CD14-positive monocyte (primary cell): ENCODE measurements around the gene EXPH5. TPM values are rescaled to one million over a fixed set of nuclear protein-coding genes. Genes with fewer than 3 reads are reported as not detected.
A peak's percentile ranks its signal among the peaks of the same experiment; 100 is the strongest.

Experiments used
- DNase-seq, 3 donors: peaks; one replicate each; pipeline ENCODE4 v3.0.0-alpha.2; 2011 to 2022
- H2AFZ ChIP-seq: 2 replicates; pipeline ENCODE4 v1.6.0; 2012; ENCODE audit warnings: mild to moderate bottlenecking, low read depth, low read length, inconsistent platforms; ENCODE audit not compliant: insufficient read depth, poor library complexity, severe bottlenecking
- H3K27ac ChIP-seq, 2 donors: 1 replicate in 1 of 2; 2 replicates in 1 of 2; pipeline ENCODE4 v1.5.1; 2012 to 2013; ENCODE audit warnings: low read length in 2 of 2, control low read depth in 1 of 2, inconsistent platforms in 1 of 2, low read depth in 1 of 2, mild to moderate bottlenecking in 1 of 2
- H3K27me3 ChIP-seq, 2 donors: one replicate each; pipeline versions ENCODE4 v1.6.0 to v1.6.1; 2011 to 2013; ENCODE audit warnings: low read length in 2 of 2; ENCODE audit not compliant: control insufficient read depth in 2 of 2, insufficient read depth in 2 of 2
- H3K36me3 ChIP-seq, 2 donors: replicated peaks in 1 of 2; 1 replicate in 1 of 2; 2 replicates in 1 of 2; pipeline versions ENCODE4 v1.5.1 to v1.6.1; 2012 to 2013; ENCODE audit warnings: low read length in 2 of 2, control low read depth in 1 of 2, inconsistent platforms in 1 of 2, mild to moderate bottlenecking in 1 of 2; ENCODE audit not compliant: insufficient read depth in 2 of 2, control insufficient read depth in 1 of 2
- H3K4me1 ChIP-seq, 2 donors: 1 replicate in 1 of 2; 2 replicates in 1 of 2; pipeline versions ENCODE4 v1.5.1 to v1.6.1; 2012 to 2013; ENCODE audit warnings: low read length in 2 of 2, control low read depth in 1 of 2, inconsistent platforms in 1 of 2, mild to moderate bottlenecking in 1 of 2, moderate library complexity in 1 of 2; ENCODE audit not compliant: insufficient read depth in 2 of 2, control insufficient read depth in 1 of 2
- H3K4me2 ChIP-seq: replicated peaks from 2 replicates; pipeline ENCODE3; 2012; ENCODE audit warnings: low read length, moderate library complexity, mild to moderate bottlenecking; ENCODE audit not compliant: poor library complexity, severe bottlenecking; ENCODE audit errors: extremely low read depth
- H3K4me3 ChIP-seq, 3 experiments: fragments of 200-600 bp in 1 of 3; sonication (generic) in 1 of 3; replicated peaks in 1 of 3; 1 replicate in 2 of 3; 2 replicates in 1 of 3; pipeline ENCODE4 v1.5.1; 2011 to 2013; ENCODE audit warnings: low read length in 3 of 3, mild to moderate bottlenecking in 3 of 3, control low read depth in 2 of 3, low read depth in 2 of 3, inconsistent platforms in 1 of 3, moderate library complexity in 1 of 3
- H3K79me2 ChIP-seq: 2 replicates; pipeline ENCODE4 v1.6.0; 2012; ENCODE audit warnings: mild to moderate bottlenecking, control low read depth, inconsistent platforms, low read length, moderate library complexity; ENCODE audit not compliant: insufficient read depth
- H3K9ac ChIP-seq: 2 replicates; pipeline ENCODE4 v1.6.0; 2017; ENCODE audit warnings: low read length, mild to moderate bottlenecking; ENCODE audit not compliant: insufficient read depth, poor library complexity, severe bottlenecking
- H3K9me3 ChIP-seq, 2 donors: replicated peaks in 1 of 2; 1 replicate in 1 of 2; 2 replicates in 1 of 2; pipeline versions ENCODE4 v1.5.1 to v1.6.1; 2012 to 2013; ENCODE audit warnings: low read length in 2 of 2, control low read depth in 1 of 2; ENCODE audit not compliant: control insufficient read depth in 1 of 2, insufficient read depth in 1 of 2
- H4K20me1 ChIP-seq: 2 replicates; pipeline ENCODE4 v1.6.0; 2012; ENCODE audit warnings: mild to moderate bottlenecking, low read length, control low read depth, moderate library complexity; ENCODE audit not compliant: insufficient read depth
- H3K27ac Mint-ChIP-seq, 7 donors: one replicate each; pipeline ENCODE4 v1.8.0; 2020; ENCODE audit warnings: mild to moderate bottlenecking in 7 of 7, mixed read lengths in 7 of 7, moderate library complexity in 6 of 7, inconsistent platforms in 2 of 7
- H3K27me3 Mint-ChIP-seq, 3 donors: one replicate each; pipeline ENCODE4 v1.8.0; 2021 to 2022; ENCODE audit warnings: low read depth in 3 of 3, mild to moderate bottlenecking in 3 of 3, mixed read lengths in 3 of 3, moderate library complexity in 3 of 3, inconsistent platforms in 1 of 3
- H3K36me3 Mint-ChIP-seq, 2 donors: one replicate each; pipeline ENCODE4 v1.8.0; 2020; ENCODE audit warnings: mixed read lengths in 2 of 2, inconsistent platforms in 1 of 2, mild to moderate bottlenecking in 1 of 2
- H3K4me1 Mint-ChIP-seq: one replicate; pipeline ENCODE4 v1.8.0; 2020; ENCODE audit warnings: mild to moderate bottlenecking, mixed read lengths
- H3K4me3 Mint-ChIP-seq, 2 donors: one replicate each; pipeline ENCODE4 v1.8.0; 2020; ENCODE audit warnings: mild to moderate bottlenecking in 2 of 2, mixed read lengths in 2 of 2, moderate library complexity in 1 of 2
- H3K9me3 Mint-ChIP-seq, 7 donors: one replicate each; pipeline ENCODE4 v1.8.0; 2020 to 2022; ENCODE audit warnings: mixed read lengths in 7 of 7, mild to moderate bottlenecking in 6 of 7, moderate library complexity in 6 of 7, inconsistent platforms in 2 of 7
- WGBS: methylation state at CpG from one replicate; pipeline ENCODE4 v1.1.5; 2013; ENCODE audit warnings: missing lambda C conversion rate; ENCODE audit not compliant: insufficient coverage; 5-methylcytosine and 5-hydroxymethylcytosine counted together
- intact Hi-C, 2 donors: fragments of 100-400 bp; cut with micrococcal nuclease; formaldehyde crosslinking; loops; one replicate each; pipeline versions ENCODE4 v1.15.0 to v1.15.1; 2023
- polyA plus RNA-seq, 3 donors: library from polyadenylated mRNA; depleted of rRNA in 1 of 3; unstranded in 2 of 3; stranded (reverse) in 1 of 3; fragments of 300-500 nt in 2 of 3; fragments of >200 nt in 1 of 3; fragmentation: Illumina TruSeq in 2 of 3; gene quantifications; 1 replicate in 2 of 3; 2 replicates in 1 of 3; pipeline ENCODE4 v1.2.3, GENCODE V29; 2012 to 2021
- TF ChIP-seq, protein P1 (sequence below): fragments of 200-600 bp; IDR thresholded peaks from one replicate; pipeline ENCODE4 v1.8.0; 2022; ENCODE audit warnings: antibody characterized with exemption, mild to moderate bottlenecking

EXPH5 gene
- polyA plus RNA-seq, 3 donors, result 0.05 to 0.17 TPM; not detected in 1

GRCh38 chr11:108498816-108499408, 94.7 kb downstream of the EXPH5 start:
- DNase-seq, result no peak
- Histone ChIP-seq H3K9me3 (no peaks in the 10 kb centered on the region), H3K4me3 (peak overlapping the region; percentile 63 to 91 (median 90)), H2AFZ (peak overlapping the region; percentile 94), H3K27me3 (no peaks in the 10 kb centered on the region), H4K20me1 (no peaks in the 10 kb centered on the region), H3K4me2 (peak overlapping the region; percentile 99), H3K79me2 (peaks cover 4% of the 10 kb centered on the region), H3K4me1 (peaks cover 12 to 14% of the 10 kb centered on the region in 2 donors), H3K36me3 (no peaks in the 10 kb centered on the region), H3K27ac (peak overlapping the region in 1 of 2 donors; percentile 94), H3K9ac (peak overlapping the region; percentile 79)
- WGBS, result 80% methylated on average over 6 of the region's 29 CpGs
- peak overlapping the region in 6 of 7 donors; percentile 68 to 91 (median 82) for H3K27ac Mint-ChIP-seq
- peaks cover 12% of the 10 kb centered on the region for H3K4me1 Mint-ChIP-seq
- TF ChIP-seq, protein P1, sequence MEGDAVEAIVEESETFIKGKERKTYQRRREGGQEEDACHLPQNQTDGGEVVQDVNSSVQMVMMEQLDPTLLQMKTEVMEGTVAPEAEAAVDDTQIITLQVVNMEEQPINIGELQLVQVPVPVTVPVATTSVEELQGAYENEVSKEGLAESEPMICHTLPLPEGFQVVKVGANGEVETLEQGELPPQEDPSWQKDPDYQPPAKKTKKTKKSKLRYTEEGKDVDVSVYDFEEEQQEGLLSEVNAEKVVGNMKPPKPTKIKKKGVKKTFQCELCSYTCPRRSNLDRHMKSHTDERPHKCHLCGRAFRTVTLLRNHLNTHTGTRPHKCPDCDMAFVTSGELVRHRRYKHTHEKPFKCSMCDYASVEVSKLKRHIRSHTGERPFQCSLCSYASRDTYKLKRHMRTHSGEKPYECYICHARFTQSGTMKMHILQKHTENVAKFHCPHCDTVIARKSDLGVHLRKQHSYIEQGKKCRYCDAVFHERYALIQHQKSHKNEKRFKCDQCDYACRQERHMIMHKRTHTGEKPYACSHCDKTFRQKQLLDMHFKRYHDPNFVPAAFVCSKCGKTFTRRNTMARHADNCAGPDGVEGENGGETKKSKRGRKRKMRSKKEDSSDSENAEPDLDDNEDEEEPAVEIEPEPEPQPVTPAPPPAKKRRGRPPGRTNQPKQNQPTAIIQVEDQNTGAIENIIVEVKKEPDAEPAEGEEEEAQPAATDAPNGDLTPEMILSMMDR, result no peak
- intact Hi-C loops, result loop anchor here (5.0 to 10.0 kb wide), 2 partner anchors 274 to 932 kb away; partner anchors contain the start of genes ALKBH8 (in 1 of the 2), ATM (in 1 of the 2) and NPAT (in 1 of the 2)
- peak overlapping the region; percentile 87 to 93 for H3K4me3 Mint-ChIP-seq
- no peaks in the 10 kb centered on the region for H3K9me3 Mint-ChIP-seq
- H3K36me3 Mint-ChIP-seq, result no peaks in the 10 kb centered on the region
- H3K27me3 Mint-ChIP-seq, result peaks cover 0 to 2% (median 0%) of the 10 kb centered on the region in 3 donors

DNA sequence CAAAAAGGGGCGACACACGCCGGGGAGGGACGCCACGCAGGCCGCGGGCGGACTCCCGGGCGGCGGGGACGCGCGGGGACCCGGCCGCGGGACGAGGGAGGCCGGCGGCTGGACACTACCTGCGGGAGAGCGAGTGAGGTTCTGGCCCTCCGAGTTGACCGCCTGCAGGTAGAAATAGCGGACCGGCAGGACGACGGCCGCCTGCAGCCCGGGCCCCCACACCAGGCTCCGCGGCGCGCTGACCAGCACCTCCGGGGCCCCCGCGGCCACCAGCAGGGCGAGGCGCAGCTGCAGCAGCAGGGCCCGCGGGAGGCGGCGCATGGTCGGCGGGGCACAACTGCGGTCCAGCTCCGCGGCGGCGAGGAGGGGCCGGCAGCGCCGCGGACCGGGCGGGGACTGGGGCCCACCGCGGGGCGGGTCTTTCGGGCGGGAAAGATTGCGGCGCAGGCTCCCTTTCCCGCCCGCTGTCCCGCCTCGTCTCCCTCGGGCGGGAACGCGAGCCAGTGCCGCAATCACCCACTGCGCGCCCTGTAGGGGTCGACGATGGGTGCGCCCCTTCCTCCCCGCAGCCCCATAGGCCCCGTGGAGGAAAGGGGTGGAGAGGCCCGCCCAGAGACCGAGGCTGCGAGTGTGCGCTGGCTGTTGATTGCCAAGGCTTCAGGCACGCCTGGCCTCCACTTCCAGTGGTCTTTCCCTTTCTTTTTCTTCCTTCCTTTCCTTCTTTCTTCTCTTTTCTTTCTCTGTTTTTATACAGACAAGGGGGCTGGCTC, 95.3 kb downstream of the EXPH5 start, which contains the start of gene POGLUT3:
TSS of gene POGLUT3 (minus strand) at position 339 of the 770 bp plus-strand sequence. CDS start at position 321, 18 bp downstream.
- Mint-ChIP-seq H3K4me1 (peaks cover 12% of the 10 kb centered on the region), H3K9me3 (no peaks in the 10 kb centered on the region), H3K27me3 (peaks cover 0 to 4% (median 0%) of the 10 kb centered on the region in 3 donors), H3K4me3 (peak within 1 kb of the TSS; percentile 87 to 97), H3K27ac (peak within 1 kb of the TSS; percentile 96 to 99 (median 98)), H3K36me3 (peaks cover 0 to 2% of the 10 kb centered on the region in 2 donors)
- peak; percentile 2 to 30 (median 9) for DNase-seq
- Histone ChIP-seq H3K4me1 (peaks cover 12 to 14% of the 10 kb centered on the region in 2 donors), H3K27me3 (no peaks in the 10 kb centered on the region), H3K79me2 (peaks cover 4% of the 10 kb centered on the region), H2AFZ (peak within 1 kb of the TSS; percentile 94), H4K20me1 (no peaks in the 10 kb centered on the region), H3K4me3 (peak within 1 kb of the TSS; percentile 63 to 91 (median 90)), H3K27ac (peak within 1 kb of the TSS; percentile 52 to 94), H3K4me2 (peak within 1 kb of the TSS; percentile 99), H3K9me3 (no peaks in the 10 kb centered on the region), H3K9ac (peak within 1 kb of the TSS; percentile 79), H3K36me3 (no peaks in the 10 kb centered on the region)
- under 1% methylated on average over 72 of the region's 84 CpGs for WGBS
- intact Hi-C loops, result loop anchor here (5.0 to 10.0 kb wide), 2 partner anchors 273 to 931 kb away; partner anchors contain the start of genes ALKBH8 (in 1 of the 2), ATM (in 1 of the 2) and NPAT (in 1 of the 2)
- TF ChIP-seq, protein P1, result no peak
